Heart left ventricle (tissue), 13 donors: ENCODE measurements around the gene LRRC23.

Experiments used
- POLR2A ChIP-seq, 2 donors: fragments of 450-650 bp; IDR thresholded peaks; one replicate each; pipeline ENCODE4 v1.6.1; 2017; ENCODE audit warnings: antibody characterized with exemption in 2 of 2, mild to moderate bottlenecking in 2 of 2, moderate library complexity in 2 of 2
- TF ChIP-seq, protein P1 (sequence below), 12 donors: fragments of 200-600 bp; sonication (generic) in 4 of 12; IDR thresholded peaks; one replicate each; pipeline versions ENCODE4 v1.5.0 to v1.8.0; 2018 to 2022; ENCODE audit warnings: antibody characterized with exemption in 12 of 12, mild to moderate bottlenecking in 5 of 12
- donor health status: ischemic (EF 13 %, LVEDD 7.1; RV severe dilation, severe dysfunction).
- donor health status: DM: no; HTN: yes; CAD: no.
- donor health status: DM: no; HTN: no; CAD: no.
- donor health status: ischemic (EF 25% LVEDD 6.9; RV normal size, moderate dysfunction).
- donor health status: ischemic (EF 25% LVEDD 5.7; RV mildly dilated, moderate dysfunction).
- donor health status: ischemic (EF 35%, LVEDD 5.7; RV mildly dilated, moderate dysfunction).
- donor health status: nonischemic (EF 11% LVEDD 7.7; RV severe dilation, severe dysfunction).
- donor health status: DM: yes; HTN: yes; CAD: no.
- donor health status: PGD.
- donor health status: ischemic (EF 29% LVEDD 5.4; RV normal size, mild dysfunction).
- donor health status: nonischemic (EF 23%, LVEDD 6.1; RV moderate dilation, normal function).

- TF ChIP-seq, protein P1, sequence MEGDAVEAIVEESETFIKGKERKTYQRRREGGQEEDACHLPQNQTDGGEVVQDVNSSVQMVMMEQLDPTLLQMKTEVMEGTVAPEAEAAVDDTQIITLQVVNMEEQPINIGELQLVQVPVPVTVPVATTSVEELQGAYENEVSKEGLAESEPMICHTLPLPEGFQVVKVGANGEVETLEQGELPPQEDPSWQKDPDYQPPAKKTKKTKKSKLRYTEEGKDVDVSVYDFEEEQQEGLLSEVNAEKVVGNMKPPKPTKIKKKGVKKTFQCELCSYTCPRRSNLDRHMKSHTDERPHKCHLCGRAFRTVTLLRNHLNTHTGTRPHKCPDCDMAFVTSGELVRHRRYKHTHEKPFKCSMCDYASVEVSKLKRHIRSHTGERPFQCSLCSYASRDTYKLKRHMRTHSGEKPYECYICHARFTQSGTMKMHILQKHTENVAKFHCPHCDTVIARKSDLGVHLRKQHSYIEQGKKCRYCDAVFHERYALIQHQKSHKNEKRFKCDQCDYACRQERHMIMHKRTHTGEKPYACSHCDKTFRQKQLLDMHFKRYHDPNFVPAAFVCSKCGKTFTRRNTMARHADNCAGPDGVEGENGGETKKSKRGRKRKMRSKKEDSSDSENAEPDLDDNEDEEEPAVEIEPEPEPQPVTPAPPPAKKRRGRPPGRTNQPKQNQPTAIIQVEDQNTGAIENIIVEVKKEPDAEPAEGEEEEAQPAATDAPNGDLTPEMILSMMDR (IDR thresholded peaks at IDR 0.05): no peak
- TF ChIP-seq POLR2A (IDR thresholded peaks at IDR 0.05): no peak
Observed at GRCh38 chr12:6923851-6924250, 19.2 kb downstream of the LRRC23 start.
